Measurements from ENCODE around the gene FAIM.
"Not testable (repeated sequence)": the region's sequence is repeated elsewhere in the genome, so short reads cannot be mapped to it uniquely, and the experiment has no call there.

DNA sequence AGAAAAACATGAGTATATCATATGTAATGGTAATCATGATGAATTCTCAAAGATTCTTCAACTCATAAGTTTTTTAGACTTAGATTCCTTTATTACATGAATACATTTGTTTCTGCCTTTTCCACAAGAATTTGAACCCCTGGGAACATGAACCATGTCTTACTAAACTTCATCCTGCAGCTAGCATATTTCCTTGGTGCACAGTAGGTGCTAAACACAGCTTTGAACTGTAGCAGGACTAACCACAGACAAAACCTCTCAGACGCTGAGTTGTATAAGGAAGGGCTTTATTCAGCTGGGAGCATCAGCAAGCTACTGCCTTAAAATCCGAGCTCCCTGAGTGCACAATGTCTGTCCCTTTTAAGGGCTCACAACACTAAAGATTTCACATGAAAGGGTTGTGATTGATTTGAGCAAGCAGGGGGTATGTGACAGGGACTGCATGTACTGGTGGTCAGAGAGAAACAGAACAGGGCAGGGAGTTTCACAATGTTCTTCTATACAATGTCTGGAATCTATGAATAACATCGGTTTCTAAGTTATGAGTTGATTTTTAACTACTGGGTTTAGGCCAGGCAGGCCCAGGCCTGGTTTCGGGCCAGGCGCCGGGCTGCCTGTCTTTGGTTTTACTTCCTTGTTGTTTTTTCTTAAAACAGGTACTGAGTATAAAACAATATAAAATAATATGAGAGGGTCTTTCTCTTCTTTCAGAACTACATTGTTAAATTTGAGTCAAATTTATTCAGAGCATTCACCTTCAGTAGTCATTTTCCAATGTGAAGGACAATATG lies 11.2 kb upstream of the FAIM start:
- not testable (repeated sequence) for TF ChIP-seq EZH2 (IDR thresholded peaks at IDR 0.05; ENCODE audit: low read length, unreplicated experiment)
- TF ChIP-seq, protein P1, sequence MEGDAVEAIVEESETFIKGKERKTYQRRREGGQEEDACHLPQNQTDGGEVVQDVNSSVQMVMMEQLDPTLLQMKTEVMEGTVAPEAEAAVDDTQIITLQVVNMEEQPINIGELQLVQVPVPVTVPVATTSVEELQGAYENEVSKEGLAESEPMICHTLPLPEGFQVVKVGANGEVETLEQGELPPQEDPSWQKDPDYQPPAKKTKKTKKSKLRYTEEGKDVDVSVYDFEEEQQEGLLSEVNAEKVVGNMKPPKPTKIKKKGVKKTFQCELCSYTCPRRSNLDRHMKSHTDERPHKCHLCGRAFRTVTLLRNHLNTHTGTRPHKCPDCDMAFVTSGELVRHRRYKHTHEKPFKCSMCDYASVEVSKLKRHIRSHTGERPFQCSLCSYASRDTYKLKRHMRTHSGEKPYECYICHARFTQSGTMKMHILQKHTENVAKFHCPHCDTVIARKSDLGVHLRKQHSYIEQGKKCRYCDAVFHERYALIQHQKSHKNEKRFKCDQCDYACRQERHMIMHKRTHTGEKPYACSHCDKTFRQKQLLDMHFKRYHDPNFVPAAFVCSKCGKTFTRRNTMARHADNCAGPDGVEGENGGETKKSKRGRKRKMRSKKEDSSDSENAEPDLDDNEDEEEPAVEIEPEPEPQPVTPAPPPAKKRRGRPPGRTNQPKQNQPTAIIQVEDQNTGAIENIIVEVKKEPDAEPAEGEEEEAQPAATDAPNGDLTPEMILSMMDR (conservative IDR thresholded peaks at IDR 0.05; ENCODE audit: low read depth, low read length) = not testable (repeated sequence)
